ENCODE data around the gene KRT28.
"Not testable (repeated sequence)": the region's sequence is repeated elsewhere in the genome, so short reads cannot be mapped to it uniquely, and the experiment has no call there.

KRT28 gene

GRCh38 chr17:40753804-40754203 is 46.0 kb downstream of the KRT28 start:
- H3K27ac ChIP-seq (ENCODE audit: low read depth, low read length, severe bottlenecking) = no peak overlapping the region
- H3K4me3 ChIP-seq (ENCODE audit: extremely low read depth, insufficient read depth, low read length, poor library complexity, severe bottlenecking) = no peak overlapping the region
- WGBS, 2 experiments (ENCODE audit: insufficient coverage in 2 of 2) = 80% methylated on average over 1 of the region's 3 CpGs; no CpG with 5 or more reads in 1 of the 2 experiments
- H3K36me3 ChIP-seq (ENCODE audit: control insufficient read depth, insufficient read depth, low read length) = no peaks in the 10 kb centered on the region
- H3K4me1 ChIP-seq (ENCODE audit: control insufficient read depth, insufficient read depth, low read length, poor library complexity, severe bottlenecking) = no peaks in the 10 kb centered on the region
- no peaks in the 10 kb centered on the region for H3K9me3 ChIP-seq (ENCODE audit: control insufficient read depth, low read length)

DNA sequence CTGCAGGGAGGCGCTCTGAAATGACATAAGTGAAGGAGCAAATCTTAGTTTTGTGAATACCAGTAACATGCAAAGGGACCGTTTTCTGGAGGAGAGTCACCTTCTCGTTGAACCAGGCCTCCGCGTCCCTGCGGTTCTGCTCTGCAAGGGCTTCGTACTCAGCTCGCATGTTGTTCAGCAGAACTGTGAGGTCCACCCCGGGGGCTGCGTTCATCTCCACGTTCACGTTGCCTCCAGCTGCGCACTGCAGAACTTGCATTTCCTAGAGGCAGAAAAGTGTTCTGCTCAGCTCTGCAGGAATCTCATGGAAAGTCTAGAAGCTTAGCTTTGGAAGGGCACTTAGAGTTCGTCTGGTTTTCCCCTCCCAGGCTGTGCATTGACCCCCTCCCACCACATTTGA is 48.7 kb downstream of the KRT28 start:
- no peak overlapping the region for H3K4me3 ChIP-seq (ENCODE audit: extremely low read depth, insufficient read depth, low read length, poor library complexity, severe bottlenecking)
- no peak overlapping the region for H3K27ac ChIP-seq (ENCODE audit: low read depth, low read length, severe bottlenecking)
- H3K4me1 ChIP-seq (ENCODE audit: control insufficient read depth, insufficient read depth, low read length, poor library complexity, severe bottlenecking) = no peaks in the 10 kb centered on the region
- H3K36me3 ChIP-seq (ENCODE audit: control insufficient read depth, insufficient read depth, low read length) = no peaks in the 10 kb centered on the region
- WGBS, 2 experiments (ENCODE audit: insufficient coverage in 2 of 2) = 87 to 89% methylated on average over 12 to 13 of the region's 14 CpGs
- no peaks in the 10 kb centered on the region for H3K9me3 ChIP-seq (ENCODE audit: control insufficient read depth, low read length)

DNA sequence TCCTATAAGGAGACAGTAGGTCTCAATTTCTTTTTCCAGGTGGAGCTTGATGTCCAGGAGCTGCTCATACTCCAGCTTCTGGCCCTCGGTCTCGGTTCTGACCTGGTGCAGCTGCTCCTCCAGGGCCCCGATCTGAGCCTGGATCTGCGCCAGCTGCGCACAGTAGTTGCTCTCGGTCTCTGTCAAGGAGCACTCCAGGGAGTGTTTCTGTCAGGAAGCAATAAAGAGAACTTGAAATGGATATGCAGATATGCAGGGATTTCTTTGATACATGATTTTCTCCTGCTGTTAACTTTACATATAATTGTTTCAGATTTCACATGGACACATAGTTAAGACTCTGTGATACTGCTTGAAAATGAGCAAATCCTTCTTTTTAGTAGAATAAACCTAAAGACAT is 49.4 kb downstream of the KRT28 start:
- Histone ChIP-seq H3K9me3 (ENCODE audit: control insufficient read depth, low read length) (no peaks in the 10 kb centered on the region), H3K4me3 (ENCODE audit: extremely low read depth, insufficient read depth, low read length, poor library complexity, severe bottlenecking) (no peak overlapping the region), H3K4me1 (ENCODE audit: control insufficient read depth, insufficient read depth, low read length, poor library complexity, severe bottlenecking) (no peaks in the 10 kb centered on the region), H3K27ac (ENCODE audit: low read depth, low read length, severe bottlenecking) (no peak overlapping the region), H3K36me3 (ENCODE audit: control insufficient read depth, insufficient read depth, low read length) (no peaks in the 10 kb centered on the region)
- WGBS, 2 experiments (ENCODE audit: insufficient coverage in 2 of 2) = 69 to 83% methylated on average over 2 of the region's 6 CpGs

DNA sequence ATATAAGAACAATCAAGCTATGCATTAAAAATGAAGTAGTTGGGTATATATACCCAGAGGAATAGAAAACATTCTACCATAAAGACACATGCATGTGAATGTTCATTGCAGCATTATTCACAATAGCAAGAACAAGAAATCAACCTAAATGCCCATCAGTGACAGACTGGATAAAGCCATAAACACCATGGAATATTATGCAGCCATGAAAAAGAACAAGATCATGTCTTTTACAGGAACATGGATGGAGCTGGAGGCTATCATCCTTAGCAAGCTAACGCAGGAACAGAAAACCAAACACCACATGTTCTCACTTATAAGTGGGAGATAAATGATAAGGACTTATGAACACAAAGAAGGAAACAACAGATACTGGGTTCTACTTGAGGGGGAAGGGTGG is 51.1 kb downstream of the KRT28 start:
- H3K9me3 ChIP-seq (ENCODE audit: control insufficient read depth, low read length) = not testable (repeated sequence)
- no CpG with 5 or more reads among the region's 1 CpG for WGBS, 2 experiments (ENCODE audit: insufficient coverage in 2 of 2)

More for the DNA sequence above, 51.1 kb downstream of the KRT28 start:
- H3K4me3 ChIP-seq (ENCODE audit: extremely low read depth, insufficient read depth, low read length, poor library complexity, severe bottlenecking); H3K4me1 ChIP-seq (ENCODE audit: control insufficient read depth, insufficient read depth, low read length, poor library complexity, severe bottlenecking); H3K36me3 ChIP-seq (ENCODE audit: control insufficient read depth, insufficient read depth, low read length); H3K27ac ChIP-seq (ENCODE audit: low read depth, low read length, severe bottlenecking): not testable (repeated sequence)
